ENCODE data around the gene KRTAP19-8.

The KRTAP19-8 gene

GRCh38 chr21:31038376-31038775 lies at the start of gene KRTAP19-8:
TSS of gene KRTAP19-8 (minus strand) at chr21:31038476. CDS start at chr21:31038443, 33 bp downstream.
- no peak for FAIRE-seq
- no peak for TF ChIP-seq POLR2A (IDR thresholded peaks at IDR 0.05; ENCODE audit: low read depth, low read length)
- no peak for DNase-seq (ENCODE audit: insufficient read length, low spot score)

- FAIRE-seq (no peak), DNase-seq (ENCODE audit: insufficient read length, low spot score) (no peak)
- TF ChIP-seq POLR2A (IDR thresholded peaks at IDR 0.05; ENCODE audit: low read depth, low read length), result no peak
These were observed 49.6 kb upstream of the KRTAP19-8 start for GRCh38 chr21:31087639-31088473.

GRCh38 chr21:31084689-31085088 lies 46.4 kb upstream of the KRTAP19-8 start:
- TF ChIP-seq POLR2A (IDR thresholded peaks at IDR 0.05; ENCODE audit: low read depth, low read length), result no peak
- DNase-seq (ENCODE audit: insufficient read length, low spot score), result no peak
- no peak for FAIRE-seq

- TF ChIP-seq POLR2A (IDR thresholded peaks at IDR 0.05; ENCODE audit: low read depth, low read length), result no peak
- FAIRE-seq (no peak), DNase-seq (ENCODE audit: insufficient read length, low spot score) (no peak)
These were observed 40.5 kb upstream of the KRTAP19-8 start for GRCh38 chr21:31078796-31079195.

- no peak for TF ChIP-seq POLR2A (IDR thresholded peaks at IDR 0.05; ENCODE audit: low read depth, low read length)
- FAIRE-seq, result no peak
- no peak for DNase-seq (ENCODE audit: insufficient read length, low spot score)
These were observed 39.9 kb upstream of the KRTAP19-8 start for GRCh38 chr21:31078216-31078615.

- DNase-seq (ENCODE audit: insufficient read length, low spot score), result no peak
- FAIRE-seq, result no peak
These were observed 37.6 kb upstream of the KRTAP19-8 start for GRCh38 chr21:31075848-31076247.

GRCh38 chr21:31072533-31072932 lies 34.3 kb upstream of the KRTAP19-8 start:
- no peak for TF ChIP-seq POLR2A (IDR thresholded peaks at IDR 0.05; ENCODE audit: low read depth, low read length)
- DNase-seq (ENCODE audit: insufficient read length, low spot score), result no peak
- FAIRE-seq, result no peak

More at GRCh38 chr21:31075848-31076247, 37.6 kb upstream of the KRTAP19-8 start:
- no peak for TF ChIP-seq POLR2A (IDR thresholded peaks at IDR 0.05; ENCODE audit: low read depth, low read length)

- FAIRE-seq (no peak), DNase-seq (ENCODE audit: insufficient read length, low spot score) (no peak)
- no peak for TF ChIP-seq POLR2A (IDR thresholded peaks at IDR 0.05; ENCODE audit: low read depth, low read length)
These were observed 26.5 kb upstream of the KRTAP19-8 start for GRCh38 chr21:31064803-31065202.

- FAIRE-seq (no peak), DNase-seq (ENCODE audit: insufficient read length, low spot score) (no peak)
- no peak for TF ChIP-seq POLR2A (IDR thresholded peaks at IDR 0.05; ENCODE audit: low read depth, low read length)
These were observed 14.3 kb upstream of the KRTAP19-8 start for GRCh38 chr21:31052489-31053142.

GRCh38 chr21:31050577-31051157 lies 12.4 kb upstream of the KRTAP19-8 start:
- no peak for FAIRE-seq

GRCh38 chr21:31045841-31046240 lies 7.6 kb upstream of the KRTAP19-8 start:
- no peak for TF ChIP-seq POLR2A (IDR thresholded peaks at IDR 0.05; ENCODE audit: low read depth, low read length)
- no peak for FAIRE-seq
- DNase-seq (ENCODE audit: insufficient read length, low spot score), result no peak

More at GRCh38 chr21:31050577-31051157, 12.4 kb upstream of the KRTAP19-8 start:
- TF ChIP-seq POLR2A (IDR thresholded peaks at IDR 0.05; ENCODE audit: low read depth, low read length), result no peak
- DNase-seq (ENCODE audit: insufficient read length, low spot score), result no peak

- DNase-seq (ENCODE audit: insufficient read length, low spot score), result no peak
- FAIRE-seq, result no peak
- TF ChIP-seq POLR2A (IDR thresholded peaks at IDR 0.05; ENCODE audit: low read depth, low read length), result no peak
These were observed 5.2 kb upstream of the KRTAP19-8 start for GRCh38 chr21:31043471-31043870.

GRCh38 chr21:31042080-31042464 lies 3.8 kb upstream of the KRTAP19-8 start:
- DNase-seq (ENCODE audit: insufficient read length, low spot score), result no peak
- TF ChIP-seq POLR2A (IDR thresholded peaks at IDR 0.05; ENCODE audit: low read depth, low read length), result no peak
- FAIRE-seq, result no peak

- DNase-seq (ENCODE audit: insufficient read length, low spot score) (no peak), FAIRE-seq (no peak)
- no peak for TF ChIP-seq POLR2A (IDR thresholded peaks at IDR 0.05; ENCODE audit: low read depth, low read length)
These were observed 3.2 kb upstream of the KRTAP19-8 start for GRCh38 chr21:31041295-31042079.

All from H54 (cell line).